Erythroblast (primary cell): ENCODE data around the gene SEC31A.

ENCODE experiments used
- GATA1 ChIP-seq: IDR thresholded peaks from 2 replicates; pipeline ENCODE4 v1.6.1; 2011; ENCODE audit warnings: low read depth, mild to moderate bottlenecking, control low read depth, low read length, moderate library complexity
- POLR2A ChIP-seq: IDR thresholded peaks from 2 replicates; pipeline ENCODE4 v1.6.1; 2011; ENCODE audit warnings: mild to moderate bottlenecking, low read length

GRCh38 chr4:82891707-82892466 lies 934 bp upstream of the SEC31A start:
- TF ChIP-seq POLR2A = no peak
- TF ChIP-seq GATA1 = no peak
